Thyroid gland (tissue), 4 donors: ENCODE measurements around the gene SOWAHA.

Experiments
- POLR2A ChIP-seq, 2 donors: fragments of 450-650 bp; IDR thresholded peaks; one replicate each; pipeline ENCODE4 v1.6.1; 2017; ENCODE audit warnings: antibody characterized with exemption in 2 of 2, mild to moderate bottlenecking in 2 of 2, moderate library complexity in 1 of 2
- TF ChIP-seq, protein P1 (sequence below), 6 experiments: fragments of 200-600 bp in 3 of 6; fragments of 450-650 bp in 3 of 6; sonication (generic) in 3 of 6; IDR thresholded peaks; one replicate each; pipeline ENCODE4 v1.5.1; 2016 to 2019; ENCODE audit warnings: antibody characterized with exemption in 6 of 6, mild to moderate bottlenecking in 2 of 6, inconsistent platforms in 1 of 6, moderate library complexity in 1 of 6

DNA sequence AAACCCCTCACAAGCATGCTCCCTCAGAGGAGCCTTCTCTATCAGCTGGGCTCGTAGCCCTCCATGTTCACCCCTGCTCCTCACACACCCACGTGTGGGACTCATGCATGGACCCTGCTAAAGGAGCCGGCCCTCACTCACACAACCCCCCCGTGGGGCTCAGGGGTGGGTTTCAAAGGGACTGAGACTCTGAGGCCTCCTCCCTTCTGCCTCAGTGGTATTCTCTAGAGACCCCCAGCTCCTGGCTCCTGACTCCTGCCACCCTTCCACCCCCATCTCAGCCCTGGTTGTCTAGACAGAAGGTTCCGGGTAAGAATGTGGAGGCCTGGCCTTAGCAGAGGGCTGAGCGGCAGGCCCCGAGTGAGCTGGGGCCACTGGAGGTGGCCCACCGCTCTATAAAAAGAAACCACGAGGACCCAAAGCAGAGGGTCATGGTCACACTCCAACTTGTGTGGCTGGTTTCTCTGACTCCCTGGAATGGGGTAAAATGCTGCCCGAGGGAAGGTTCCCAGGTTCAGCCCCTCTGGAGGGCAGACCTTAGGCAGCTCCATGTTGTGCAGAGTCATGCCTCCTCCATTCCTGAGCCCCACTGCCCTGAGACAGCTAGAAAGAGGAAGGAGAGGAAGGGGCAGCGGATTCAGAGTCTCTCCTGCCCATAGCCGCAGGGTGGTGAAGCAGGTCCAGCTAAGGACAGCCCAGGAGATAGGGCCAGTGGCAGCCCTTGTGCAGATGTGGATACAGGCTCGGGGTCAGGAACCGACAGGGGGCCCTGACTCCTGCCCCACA is 46.9 kb upstream of the SOWAHA start:
- no peak for TF ChIP-seq POLR2A (IDR thresholded peaks at IDR 0.05)
- TF ChIP-seq, protein P1, sequence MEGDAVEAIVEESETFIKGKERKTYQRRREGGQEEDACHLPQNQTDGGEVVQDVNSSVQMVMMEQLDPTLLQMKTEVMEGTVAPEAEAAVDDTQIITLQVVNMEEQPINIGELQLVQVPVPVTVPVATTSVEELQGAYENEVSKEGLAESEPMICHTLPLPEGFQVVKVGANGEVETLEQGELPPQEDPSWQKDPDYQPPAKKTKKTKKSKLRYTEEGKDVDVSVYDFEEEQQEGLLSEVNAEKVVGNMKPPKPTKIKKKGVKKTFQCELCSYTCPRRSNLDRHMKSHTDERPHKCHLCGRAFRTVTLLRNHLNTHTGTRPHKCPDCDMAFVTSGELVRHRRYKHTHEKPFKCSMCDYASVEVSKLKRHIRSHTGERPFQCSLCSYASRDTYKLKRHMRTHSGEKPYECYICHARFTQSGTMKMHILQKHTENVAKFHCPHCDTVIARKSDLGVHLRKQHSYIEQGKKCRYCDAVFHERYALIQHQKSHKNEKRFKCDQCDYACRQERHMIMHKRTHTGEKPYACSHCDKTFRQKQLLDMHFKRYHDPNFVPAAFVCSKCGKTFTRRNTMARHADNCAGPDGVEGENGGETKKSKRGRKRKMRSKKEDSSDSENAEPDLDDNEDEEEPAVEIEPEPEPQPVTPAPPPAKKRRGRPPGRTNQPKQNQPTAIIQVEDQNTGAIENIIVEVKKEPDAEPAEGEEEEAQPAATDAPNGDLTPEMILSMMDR (IDR thresholded peaks at IDR 0.05) = no peak
